Activated gamma-delta T cell treated with Interleukin-2 at 50 U/mL for 16 hours (primary cell): ENCODE results near the gene MED27.
"Not testable (repeated sequence)": the region's sequence is repeated elsewhere in the genome, so short reads cannot be mapped to it uniquely, and the experiment has no call there.

ENCODE experiments used
- DNase-seq: peaks from one replicate; pipeline ENCODE4 v3.0.0-alpha.2; 2020

MED27 gene

GRCh38 chr9:131960851-131961495 lies 118.7 kb downstream of the MED27 start:
- no peak for DNase-seq

- no peak for DNase-seq
Observed at GRCh38 chr9:131960311-131960710, 119.4 kb downstream of the MED27 start.

GRCh38 chr9:131959887-131960286 lies 119.8 kb downstream of the MED27 start:
- DNase-seq = no peak

GRCh38 chr9:131959056-131959455 lies 120.6 kb downstream of the MED27 start:
- DNase-seq = no peak

DNA sequence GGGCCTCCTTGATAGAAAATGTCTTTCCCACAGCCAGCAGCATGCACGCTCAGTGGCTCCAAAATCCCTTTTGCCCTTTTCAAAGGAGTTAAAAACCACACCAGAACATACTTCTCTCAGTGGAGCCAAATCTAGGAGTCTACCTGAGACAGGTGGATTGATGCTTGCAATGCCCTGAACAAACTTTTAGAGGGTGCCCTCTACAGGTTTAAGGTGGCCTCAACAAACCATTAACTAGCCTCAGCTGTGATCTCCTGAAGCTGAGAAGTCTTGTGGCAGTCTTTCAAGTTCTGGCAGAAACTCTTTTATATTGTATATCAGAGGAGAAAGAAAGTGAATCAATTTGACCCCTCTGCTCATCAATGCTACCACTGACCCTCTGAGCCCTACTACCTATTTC lies 125.4 kb downstream of the MED27 start:
- no peak for DNase-seq

- DNase-seq = no peak
Observed at GRCh38 chr9:131951905-131952304, 127.8 kb downstream of the MED27 start.

- no peak for DNase-seq
Observed at GRCh38 chr9:131951155-131951554, 128.5 kb downstream of the MED27 start.

DNA sequence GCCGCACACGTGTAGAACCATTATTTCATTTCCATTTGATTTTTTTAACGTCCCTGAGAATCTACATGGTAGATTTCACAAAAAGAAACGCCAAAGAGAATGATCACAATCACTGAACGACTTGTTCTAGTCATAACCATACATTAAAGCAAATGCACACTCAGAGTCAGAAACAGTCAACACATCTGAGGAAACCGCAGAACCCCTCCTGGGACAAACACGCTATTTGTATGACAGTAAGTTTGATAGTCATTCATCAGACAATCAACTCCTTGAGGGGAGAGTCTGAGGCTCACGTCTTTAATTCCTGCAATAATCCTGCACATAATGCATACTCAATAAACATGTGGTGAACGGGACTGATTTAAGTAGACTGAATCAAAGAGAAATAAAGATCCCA lies 129.2 kb downstream of the MED27 start:
- no peak for DNase-seq

DNA sequence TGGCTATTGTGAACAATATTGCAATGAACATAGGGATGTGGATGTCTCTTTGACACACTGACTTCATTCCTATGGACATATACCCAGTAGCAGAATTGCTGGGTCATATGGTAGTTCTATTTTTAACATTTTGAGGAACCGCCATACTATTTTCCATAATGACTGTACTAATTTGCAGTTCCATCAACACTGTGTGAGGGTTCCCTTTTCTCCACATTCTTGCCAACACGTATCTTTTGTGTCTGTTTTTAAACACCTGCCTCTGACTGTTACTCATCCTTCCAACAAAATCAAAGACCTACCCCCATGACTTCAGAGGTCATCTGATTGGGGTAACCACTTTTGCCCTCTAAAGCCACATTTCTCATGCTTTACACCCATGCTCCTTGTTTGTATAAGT lies 133.5 kb downstream of the MED27 start:
- DNase-seq = no peak

DNA sequence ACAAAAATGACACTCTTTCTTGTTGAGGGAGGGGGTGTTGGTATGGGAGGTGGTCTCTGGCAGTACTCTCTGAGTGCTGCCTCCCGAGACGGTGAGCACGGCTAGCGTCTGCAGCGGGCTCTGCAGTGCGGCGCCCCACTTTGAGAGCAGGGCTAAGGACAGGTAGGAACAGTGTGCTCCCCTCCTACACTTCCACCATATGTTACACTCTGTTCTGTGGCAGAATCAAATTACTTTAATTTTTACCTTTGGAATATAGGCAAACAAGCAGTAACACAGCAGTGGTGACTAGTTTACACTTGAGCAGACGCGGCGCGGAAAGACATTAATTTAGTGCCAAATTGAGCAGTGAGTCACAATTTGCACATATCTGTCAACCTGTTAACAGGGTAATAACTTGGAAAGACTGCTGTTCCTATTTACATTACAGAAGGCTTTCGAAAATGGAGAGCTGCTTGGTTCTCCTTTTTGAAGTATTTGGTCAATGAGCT lies 136.3 kb downstream of the MED27 start:
- DNase-seq = no peak

DNA sequence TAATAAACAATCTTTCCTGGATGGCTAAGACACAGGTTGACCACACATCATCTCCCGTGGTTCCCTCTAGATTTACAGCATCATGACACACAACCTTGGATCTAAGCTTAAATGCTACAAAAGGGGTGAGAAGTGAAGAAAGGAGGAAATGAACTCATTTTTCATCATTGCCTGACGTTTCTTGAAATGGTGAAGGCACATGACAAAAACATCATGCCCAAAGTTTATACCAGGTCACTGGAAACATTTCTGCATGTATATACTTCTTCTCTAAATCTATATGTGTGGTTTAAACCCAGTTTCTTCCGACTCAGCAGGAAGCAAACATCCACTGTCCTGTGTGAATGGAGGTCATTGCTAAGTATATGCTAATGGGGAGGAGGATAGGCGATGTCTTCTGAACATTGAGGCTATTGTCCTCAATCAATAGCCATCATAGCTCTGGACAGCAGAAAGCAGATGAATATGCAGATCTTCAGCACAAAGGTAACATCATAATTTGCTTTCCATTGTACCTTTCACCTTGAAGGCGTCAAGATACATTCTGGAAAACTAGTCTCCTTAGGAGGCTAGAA lies 137.4 kb downstream of the MED27 start:
- DNase-seq = no peak

- no peak for DNase-seq
Observed at GRCh38 chr9:131937451-131937850, 142.2 kb downstream of the MED27 start.

DNA sequence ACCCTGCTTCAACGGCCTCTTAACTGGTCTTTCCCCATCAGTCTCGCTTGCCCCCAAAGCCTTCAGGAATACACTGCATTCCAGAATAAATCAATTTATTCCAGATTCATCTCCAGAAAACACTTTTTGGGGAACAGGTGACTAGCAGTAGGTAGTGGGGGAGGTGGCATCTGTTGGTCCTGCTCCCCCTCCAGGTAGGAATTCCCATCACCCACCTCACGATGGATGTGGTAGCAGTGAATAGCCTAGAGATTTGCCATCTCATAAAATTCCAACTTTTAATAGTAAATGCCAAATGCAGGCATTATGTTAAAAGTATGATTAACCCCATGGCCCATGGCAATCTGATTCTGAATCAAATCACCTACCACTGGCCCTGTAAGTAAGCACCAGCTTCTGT lies 142.7 kb downstream of the MED27 start:
- DNase-seq = no peak

DNA sequence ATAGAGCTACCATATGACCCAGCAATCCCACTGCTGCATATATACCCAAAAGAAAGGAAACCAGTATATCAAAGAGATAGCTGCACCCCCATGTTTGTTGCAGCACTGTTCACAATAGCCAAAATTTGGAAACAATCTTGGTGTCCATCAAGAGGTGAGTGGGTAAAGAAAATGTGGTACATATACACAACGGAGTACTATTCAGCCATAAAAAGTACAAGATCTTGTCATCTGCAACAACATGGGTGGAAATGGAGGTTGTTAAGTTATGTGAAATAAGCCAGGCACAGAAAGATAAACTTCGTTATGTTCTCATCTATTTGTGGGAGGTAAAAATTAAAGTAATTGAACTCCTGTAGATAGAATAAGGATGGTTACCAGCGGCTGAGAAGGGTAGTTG lies 145.0 kb downstream of the MED27 start:
- DNase-seq = no peak

- no peak for DNase-seq
Observed at GRCh38 chr9:131927091-131927490, 152.6 kb downstream of the MED27 start.

DNA sequence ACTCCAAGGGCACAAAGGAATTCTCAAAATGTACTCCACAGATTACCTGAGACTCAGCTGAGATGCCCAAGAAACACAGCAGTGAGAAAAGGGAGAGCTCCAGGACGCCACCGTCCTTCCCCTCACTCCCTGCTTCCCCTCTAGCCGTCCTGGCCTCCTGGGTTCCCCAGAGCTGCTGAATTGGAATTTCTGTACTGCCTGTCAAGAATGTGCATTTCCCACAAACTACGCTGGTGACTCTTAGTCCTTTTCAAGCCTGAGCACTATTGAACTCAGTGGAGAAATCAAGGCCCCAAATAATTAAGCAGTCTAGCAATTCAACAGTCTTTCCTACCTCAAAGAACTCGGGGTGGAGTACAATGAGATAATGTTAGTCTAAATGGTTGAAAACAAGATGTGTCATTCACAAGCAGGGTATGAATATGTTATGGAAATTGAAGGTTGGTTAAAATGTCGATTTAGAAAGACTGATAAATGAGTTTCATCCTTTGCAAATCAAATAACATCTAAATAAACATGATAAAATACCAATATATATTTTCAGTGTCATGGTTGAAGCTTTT lies 153.2 kb downstream of the MED27 start:
- DNase-seq = no peak

DNA sequence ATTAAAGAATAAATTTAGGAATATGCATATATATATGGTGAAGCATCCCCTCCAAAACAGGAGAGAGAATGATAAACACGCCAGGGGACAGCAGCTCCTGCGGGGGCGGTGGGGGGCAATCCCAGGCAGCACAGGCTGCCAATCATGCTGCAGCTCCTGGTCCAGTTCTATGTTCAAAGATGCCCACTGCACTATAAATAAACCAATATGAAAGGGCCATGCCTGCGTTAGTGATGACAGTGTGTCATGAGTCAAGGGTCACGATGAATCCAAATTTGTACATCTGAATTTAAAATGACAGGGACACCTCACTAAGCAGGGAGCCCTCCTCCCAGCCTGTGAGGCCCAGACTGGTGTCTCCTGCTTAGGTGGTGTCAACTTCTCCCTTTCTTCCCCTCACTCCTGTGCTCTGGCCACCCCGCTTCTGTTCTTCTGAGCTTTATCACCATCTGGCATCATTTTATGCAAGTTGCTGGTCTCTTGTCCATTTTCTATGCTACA lies 153.9 kb downstream of the MED27 start:
- DNase-seq = no peak

DNA sequence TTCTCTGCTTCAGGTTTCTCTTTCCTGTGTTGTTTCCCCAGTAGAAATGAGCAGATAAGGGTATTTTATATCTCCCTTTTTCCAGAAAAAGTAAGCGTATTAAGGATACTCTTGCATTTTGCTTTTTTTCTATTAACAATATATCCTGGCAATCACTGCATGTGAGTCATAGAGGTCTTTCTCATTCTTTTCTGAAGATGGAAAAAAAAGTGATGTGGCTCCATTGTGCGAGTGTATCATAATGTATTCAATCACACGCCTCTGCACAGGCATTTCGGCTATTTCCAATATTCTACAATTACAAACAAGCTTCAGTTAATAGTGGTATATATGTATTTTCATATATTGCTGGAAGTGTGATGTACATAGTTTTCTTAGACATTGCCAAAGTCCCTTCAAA lies 155.9 kb downstream of the MED27 start:
- no peak for DNase-seq

GRCh38 chr9:131923132-131923671 lies 156.5 kb downstream of the MED27 start:
- no peak for DNase-seq

DNA sequence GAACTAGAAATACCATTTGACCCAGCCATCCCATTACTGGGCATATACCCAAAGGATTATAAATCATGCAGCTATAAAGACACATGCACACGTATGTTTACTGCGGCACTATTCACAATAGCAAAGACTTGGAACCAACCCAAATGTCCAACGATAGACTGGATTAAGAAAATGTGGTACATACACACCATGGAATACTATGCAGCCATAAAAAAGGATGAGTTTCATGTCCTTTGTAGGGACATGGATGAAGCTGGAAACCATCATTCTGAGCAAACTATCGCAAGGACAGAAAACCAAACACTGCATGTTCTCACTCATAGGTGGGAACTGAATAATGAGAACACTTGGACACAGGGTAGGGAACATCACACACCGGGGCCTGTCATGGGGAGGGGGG lies 158.0 kb downstream of the MED27 start:
- not testable (repeated sequence) for DNase-seq

DNA sequence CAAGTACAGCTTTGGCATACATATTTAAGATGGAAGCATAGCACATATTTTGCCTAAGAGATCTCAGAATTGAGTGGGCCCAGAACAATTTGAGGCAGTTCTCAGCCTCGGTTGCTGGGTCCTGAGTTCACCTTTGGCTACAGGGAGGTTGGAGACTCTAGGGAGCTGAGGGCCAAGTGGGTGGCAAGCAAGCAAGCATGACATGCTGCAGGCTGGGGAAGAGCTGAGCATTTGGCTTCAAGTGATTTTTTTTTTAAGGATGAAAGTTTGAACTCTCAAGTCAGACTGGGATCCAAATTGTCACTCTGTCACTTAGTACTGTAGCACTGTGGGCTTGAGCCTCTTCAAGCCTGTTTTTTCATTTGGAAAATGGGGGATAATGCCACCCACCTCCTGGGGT lies 160.5 kb downstream of the MED27 start:
- no peak for DNase-seq

DNA sequence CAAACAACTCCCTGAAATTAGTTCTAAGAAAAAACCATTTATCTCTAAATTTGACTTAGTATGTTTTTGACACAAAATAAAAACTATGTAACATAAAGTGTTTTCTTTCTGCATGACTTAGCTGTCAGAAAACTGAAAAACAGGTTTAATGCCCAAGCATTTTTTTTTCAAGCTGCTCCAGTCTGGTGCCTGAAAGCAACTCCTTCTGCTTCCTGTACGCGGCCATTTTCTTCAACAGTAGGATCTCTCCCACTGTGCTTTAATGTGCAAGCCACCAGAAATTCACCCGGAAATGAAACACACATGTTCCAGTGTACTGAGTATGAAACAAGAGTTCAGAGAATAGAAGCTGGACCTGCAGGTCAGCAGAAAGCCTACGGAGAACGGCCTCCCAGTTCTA lies 161.2 kb downstream of the MED27 start:
- no peak for DNase-seq

GRCh38 chr9:131917009-131917408 lies 162.7 kb downstream of the MED27 start:
- no peak for DNase-seq

DNA sequence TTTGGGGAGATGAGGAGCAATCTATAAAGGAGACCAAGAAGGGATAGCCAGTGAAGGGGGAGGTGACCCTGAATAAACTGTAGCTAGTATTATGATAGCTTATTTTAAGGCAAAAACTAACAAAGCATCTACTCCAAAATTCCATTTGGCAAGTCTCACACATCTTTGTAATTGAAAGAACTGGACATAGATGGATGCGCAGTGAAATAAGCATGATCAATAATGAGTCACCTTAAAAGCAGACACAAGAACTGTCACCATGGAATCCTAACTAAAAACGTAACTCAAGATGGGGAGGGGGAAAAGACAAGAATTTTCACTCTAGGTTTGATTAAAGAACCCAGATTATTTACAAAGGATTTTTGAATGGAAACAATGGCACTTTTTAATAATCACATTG lies 164.5 kb downstream of the MED27 start:
- DNase-seq = no peak
